ENCODE results near the gene ACAD11.
"Not testable (repeated sequence)": the region's sequence is repeated elsewhere in the genome, so short reads cannot be mapped to it uniquely, and the experiment has no call there.

The ACAD11 gene

GRCh38 chr3:132596816-132597433, 62.7 kb downstream of the ACAD11 start, which contains the start of gene ACKR4:
Gene ACKR4, plus strand, starts transcription at chr3:132597270. Its CDS starts 3,128 bp downstream, at chr3:132600398.
- no peak for DNase-seq

GRCh38 chr3:132596326-132596725, 63.3 kb downstream of the ACAD11 start:
- DNase-seq: no peak

- DNase-seq: no peak
Measured at GRCh38 chr3:132595014-132595413, 64.6 kb downstream of the ACAD11 start.

- no peak for DNase-seq
Measured at GRCh38 chr3:132594498-132594897, 65.1 kb downstream of the ACAD11 start.

- DNase-seq: no peak
Measured at GRCh38 chr3:132593947-132594323, 65.7 kb downstream of the ACAD11 start.

GRCh38 chr3:132593241-132593946, 66.2 kb downstream of the ACAD11 start:
- no peak for DNase-seq

- DNase-seq: no peak
Measured at GRCh38 chr3:132592216-132592615, 67.4 kb downstream of the ACAD11 start.

- DNase-seq: no peak
Measured at GRCh38 chr3:132587401-132587800, 72.2 kb downstream of the ACAD11 start.

- DNase-seq: no peak
Measured at GRCh38 chr3:132573797-132574211, 85.8 kb downstream of the ACAD11 start.

GRCh38 chr3:132570016-132570415, 89.6 kb downstream of the ACAD11 start:
- DNase-seq: no peak

GRCh38 chr3:132569580-132569979, 90.0 kb downstream of the ACAD11 start:
- no peak for DNase-seq

GRCh38 chr3:132569153-132569552, 90.5 kb downstream of the ACAD11 start:
- no peak for DNase-seq

- no peak for DNase-seq
Measured at GRCh38 chr3:132568422-132568821, 91.2 kb downstream of the ACAD11 start.

- DNase-seq: no peak
Measured at GRCh38 chr3:132564070-132564465, 95.5 kb downstream of the ACAD11 start.

- no peak for DNase-seq
Measured at GRCh38 chr3:132563420-132564069, 96.1 kb downstream of the ACAD11 start.

GRCh38 chr3:132561003-132561402, 98.6 kb downstream of the ACAD11 start:
- DNase-seq: no peak

- no peak for DNase-seq
Measured at GRCh38 chr3:132556508-132557159, 103.0 kb downstream of the ACAD11 start.

- DNase-seq: not testable (repeated sequence)
Measured at GRCh38 chr3:132556036-132556386, 103.6 kb downstream of the ACAD11 start.

GRCh38 chr3:132555306-132556035, 104.1 kb downstream of the ACAD11 start:
- DNase-seq: no peak

GRCh38 chr3:132554437-132554836, 105.2 kb downstream of the ACAD11 start:
- DNase-seq: no peak

- DNase-seq: no peak
Measured at GRCh38 chr3:132553826-132554225, 105.8 kb downstream of the ACAD11 start.

GRCh38 chr3:132550579-132551305, 108.9 kb downstream of the ACAD11 start:
- DNase-seq: no peak

Data from activated T-cell treated with anti-CD3 and anti-CD28 coated beads, Interleukin-2, amount 50 U/mL, for 1 hour (primary cell).